C4-2B (cell line): ENCODE measurements around the gene PTPRM.

Experiments
- ZFX ChIP-seq: fragments of 450-650 bp; IDR thresholded peaks from 2 replicates; pipeline ENCODE4 v1.6.1; 2017
- TF ChIP-seq, protein P1 (sequence below): fragments of 450-650 bp; conservative IDR thresholded peaks from 2 replicates; pipeline ENCODE4 v1.5.1; 2017; ENCODE audit warnings: mild to moderate bottlenecking

DNA sequence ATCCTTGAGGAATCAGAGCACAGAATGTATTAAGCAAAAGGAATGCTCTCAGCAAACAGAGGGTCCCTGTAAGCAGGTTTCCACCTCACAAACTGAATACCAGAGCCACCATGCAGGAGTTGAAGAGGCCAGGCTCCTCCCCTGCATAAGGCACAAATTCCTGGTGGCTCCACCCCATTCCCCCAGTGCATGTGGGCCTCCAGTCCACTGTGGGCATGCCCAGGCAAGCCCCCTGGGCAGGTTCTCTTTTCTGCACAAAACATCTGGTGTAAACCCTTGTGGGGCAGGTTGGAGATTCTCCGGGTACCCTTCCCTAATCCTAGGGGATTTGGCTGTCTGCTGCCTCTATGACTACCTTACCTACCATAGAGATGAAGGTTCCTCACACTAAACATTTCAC, 166.5 kb downstream of the PTPRM start:
- TF ChIP-seq, protein P1, sequence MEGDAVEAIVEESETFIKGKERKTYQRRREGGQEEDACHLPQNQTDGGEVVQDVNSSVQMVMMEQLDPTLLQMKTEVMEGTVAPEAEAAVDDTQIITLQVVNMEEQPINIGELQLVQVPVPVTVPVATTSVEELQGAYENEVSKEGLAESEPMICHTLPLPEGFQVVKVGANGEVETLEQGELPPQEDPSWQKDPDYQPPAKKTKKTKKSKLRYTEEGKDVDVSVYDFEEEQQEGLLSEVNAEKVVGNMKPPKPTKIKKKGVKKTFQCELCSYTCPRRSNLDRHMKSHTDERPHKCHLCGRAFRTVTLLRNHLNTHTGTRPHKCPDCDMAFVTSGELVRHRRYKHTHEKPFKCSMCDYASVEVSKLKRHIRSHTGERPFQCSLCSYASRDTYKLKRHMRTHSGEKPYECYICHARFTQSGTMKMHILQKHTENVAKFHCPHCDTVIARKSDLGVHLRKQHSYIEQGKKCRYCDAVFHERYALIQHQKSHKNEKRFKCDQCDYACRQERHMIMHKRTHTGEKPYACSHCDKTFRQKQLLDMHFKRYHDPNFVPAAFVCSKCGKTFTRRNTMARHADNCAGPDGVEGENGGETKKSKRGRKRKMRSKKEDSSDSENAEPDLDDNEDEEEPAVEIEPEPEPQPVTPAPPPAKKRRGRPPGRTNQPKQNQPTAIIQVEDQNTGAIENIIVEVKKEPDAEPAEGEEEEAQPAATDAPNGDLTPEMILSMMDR = no peak
- no peak for TF ChIP-seq ZFX
